ENCODE results near the gene PRX. TPM values are rescaled to one million over a fixed set of nuclear protein-coding genes. Genes with fewer than 3 reads are reported as not detected.

PRX gene
- total RNA-seq, 6 experiments from 2014 or later = 0.86 to 1.5 (median 0.94) TPM

DNA sequence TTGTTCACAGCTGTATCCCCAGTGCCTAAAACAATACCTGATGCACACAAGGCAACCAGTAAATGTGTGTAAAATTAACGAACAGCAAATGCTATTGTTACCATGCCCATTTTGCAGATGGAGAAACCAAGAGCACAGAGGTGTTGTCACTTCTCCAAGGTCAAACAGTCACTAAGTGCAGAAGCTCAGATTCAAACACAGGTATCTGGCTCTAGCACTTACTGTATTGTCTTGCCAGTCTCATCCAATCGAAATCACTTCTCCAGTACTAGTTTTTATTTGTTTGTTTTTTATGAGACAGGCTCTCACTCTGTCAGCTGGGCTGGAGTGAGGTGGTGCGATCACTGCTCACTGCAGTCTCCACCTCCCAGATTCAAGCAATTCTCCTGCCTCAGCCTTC, 51.0 kb downstream of the PRX start:
- H3K27me3 Mint-ChIP-seq (ENCODE audit: insufficient read depth) = no peaks in the 10 kb centered on the region; the same call in none of the 2 replicates
- no peak overlapping the region for H3K27ac Mint-ChIP-seq

GRCh38 chr19:40360708-40361241, 52.4 kb downstream of the PRX start:
- peaks cover 9% of the 10 kb centered on the region; the same call in 1 of the 2 replicates for H3K36me3 Mint-ChIP-seq (ENCODE audit: low read depth)
- H3K27me3 Mint-ChIP-seq (ENCODE audit: insufficient read depth) = no peaks in the 10 kb centered on the region; the same call in 1 of the 2 replicates
- H3K27ac Mint-ChIP-seq = no peak overlapping the region
- H3K9me3 Mint-ChIP-seq = no peaks in the 10 kb centered on the region
- no peak overlapping the region for H3K4me3 Mint-ChIP-seq
- H3K4me1 Mint-ChIP-seq (ENCODE audit: low read depth) = peaks cover 48% of the 10 kb centered on the region
- DNase-seq = no peak
- TF ChIP-seq, protein P1, sequence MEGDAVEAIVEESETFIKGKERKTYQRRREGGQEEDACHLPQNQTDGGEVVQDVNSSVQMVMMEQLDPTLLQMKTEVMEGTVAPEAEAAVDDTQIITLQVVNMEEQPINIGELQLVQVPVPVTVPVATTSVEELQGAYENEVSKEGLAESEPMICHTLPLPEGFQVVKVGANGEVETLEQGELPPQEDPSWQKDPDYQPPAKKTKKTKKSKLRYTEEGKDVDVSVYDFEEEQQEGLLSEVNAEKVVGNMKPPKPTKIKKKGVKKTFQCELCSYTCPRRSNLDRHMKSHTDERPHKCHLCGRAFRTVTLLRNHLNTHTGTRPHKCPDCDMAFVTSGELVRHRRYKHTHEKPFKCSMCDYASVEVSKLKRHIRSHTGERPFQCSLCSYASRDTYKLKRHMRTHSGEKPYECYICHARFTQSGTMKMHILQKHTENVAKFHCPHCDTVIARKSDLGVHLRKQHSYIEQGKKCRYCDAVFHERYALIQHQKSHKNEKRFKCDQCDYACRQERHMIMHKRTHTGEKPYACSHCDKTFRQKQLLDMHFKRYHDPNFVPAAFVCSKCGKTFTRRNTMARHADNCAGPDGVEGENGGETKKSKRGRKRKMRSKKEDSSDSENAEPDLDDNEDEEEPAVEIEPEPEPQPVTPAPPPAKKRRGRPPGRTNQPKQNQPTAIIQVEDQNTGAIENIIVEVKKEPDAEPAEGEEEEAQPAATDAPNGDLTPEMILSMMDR (IDR thresholded peaks at IDR 0.05) = no peak

More for the DNA sequence above, 51.0 kb downstream of the PRX start:
- TF ChIP-seq, protein P1 (IDR thresholded peaks at IDR 0.05) = no peak
- Mint-ChIP-seq H3K36me3 (ENCODE audit: low read depth) (peaks cover 10% of the 10 kb centered on the region; the same call in 1 of the 2 replicates), H3K4me3 (no peak overlapping the region), H3K9me3 (no peaks in the 10 kb centered on the region), H3K4me1 (ENCODE audit: low read depth) (peaks cover 34% of the 10 kb centered on the region)
- no peak for DNase-seq

DNA sequence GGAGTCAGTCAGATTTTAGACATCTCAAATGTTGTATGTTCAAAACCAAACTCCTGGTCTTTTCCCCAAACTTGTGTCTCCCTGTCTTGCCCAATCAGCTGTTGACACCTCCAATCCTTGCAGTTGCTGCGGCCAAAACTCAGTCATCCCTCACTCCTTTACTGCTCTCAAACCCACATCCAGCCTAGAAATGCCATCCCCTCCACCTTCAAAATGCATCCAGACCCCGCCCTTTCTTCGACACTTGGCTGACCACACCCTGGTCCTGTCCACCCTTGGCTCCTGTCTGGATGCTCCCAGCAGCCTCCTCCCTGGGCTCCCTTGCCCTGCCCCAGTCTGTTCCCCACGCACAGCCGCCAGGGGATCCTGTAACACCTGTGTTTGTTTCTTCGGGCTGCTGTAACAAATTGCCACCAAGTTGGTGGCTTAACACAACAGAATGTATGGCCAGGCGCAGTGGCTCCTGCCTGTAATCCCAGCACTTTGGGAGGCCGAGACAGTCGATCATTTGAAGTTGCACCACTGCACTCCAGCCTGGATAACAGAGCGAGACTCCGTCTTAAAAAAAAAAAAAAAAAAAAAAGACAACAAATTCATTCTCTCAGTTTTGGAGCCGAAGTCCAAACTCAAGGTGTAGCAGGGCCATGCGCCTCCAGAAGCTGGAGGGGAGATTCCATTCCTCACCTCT, 53.0 kb downstream of the PRX start:
- Mint-ChIP-seq H3K4me3 (no peak overlapping the region), H3K27ac (no peak overlapping the region), H3K27me3 (ENCODE audit: insufficient read depth) (no peaks in the 10 kb centered on the region; the same call in 1 of the 2 replicates), H3K36me3 (ENCODE audit: low read depth) (peaks cover 10% of the 10 kb centered on the region; the same call in 1 of the 2 replicates), H3K4me1 (ENCODE audit: low read depth) (peaks cover 46% of the 10 kb centered on the region), H3K9me3 (no peaks in the 10 kb centered on the region)
- TF ChIP-seq, protein P1 (IDR thresholded peaks at IDR 0.05) = no peak
- no peak for DNase-seq

DNA sequence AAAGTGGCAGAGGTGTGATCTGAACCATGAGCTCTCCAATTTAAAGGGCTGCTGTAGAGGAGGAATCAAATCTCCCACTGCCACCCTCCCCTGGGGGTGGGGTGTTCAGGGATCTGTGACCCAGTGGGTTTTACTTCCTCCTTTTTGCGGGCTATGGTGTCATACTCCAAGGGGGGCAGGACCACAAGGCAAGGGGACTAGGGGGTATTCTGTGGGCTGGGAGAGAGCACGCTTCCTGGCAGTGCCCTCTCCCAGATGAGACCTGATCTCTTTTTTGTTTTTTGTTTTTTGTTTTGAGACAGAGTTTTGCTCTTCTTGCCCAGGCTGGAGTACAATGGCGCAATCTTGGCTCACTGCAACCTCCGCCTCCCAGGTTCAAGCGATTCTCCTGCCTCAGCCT, 54.4 kb downstream of the PRX start:
- no peak overlapping the region for H3K4me3 Mint-ChIP-seq
- H3K36me3 Mint-ChIP-seq (ENCODE audit: low read depth) = peaks cover 10% of the 10 kb centered on the region; the same call in 1 of the 2 replicates
- H3K27me3 Mint-ChIP-seq (ENCODE audit: insufficient read depth) = no peaks in the 10 kb centered on the region; the same call in 1 of the 2 replicates
- TF ChIP-seq, protein P1 (IDR thresholded peaks at IDR 0.05) = no peak
- 0 out of 2 replicates have a peak overlapping the region, but pooled peaks have one; percentile 31 for H3K27ac Mint-ChIP-seq
- peaks cover 42% of the 10 kb centered on the region for H3K4me1 Mint-ChIP-seq (ENCODE audit: low read depth)
- DNase-seq = no peak
- H3K9me3 Mint-ChIP-seq = no peaks in the 10 kb centered on the region

- no peaks in the 10 kb centered on the region; the same call in 1 of the 2 replicates for H3K27me3 Mint-ChIP-seq (ENCODE audit: insufficient read depth)
Observed at GRCh38 chr19:40357640-40358039, 55.5 kb downstream of the PRX start.

More at GRCh38 chr19:40357640-40358039, 55.5 kb downstream of the PRX start:
- Mint-ChIP-seq H3K36me3 (ENCODE audit: low read depth) (peaks cover 10% of the 10 kb centered on the region; the same call in 1 of the 2 replicates), H3K4me1 (ENCODE audit: low read depth) (peaks cover 36% of the 10 kb centered on the region), H3K4me3 (no peak overlapping the region), H3K27ac (peak overlapping the region; percentile 29), H3K9me3 (no peaks in the 10 kb centered on the region)
- no peak for DNase-seq
- TF ChIP-seq, protein P1 (IDR thresholded peaks at IDR 0.05) = no peak

Data from HFFc6 (cell line).